GM12878 (cell line): ENCODE data around the gene OR6Q1. TPM values are rescaled to one million over a fixed set of nuclear protein-coding genes. Genes with fewer than 3 reads are reported as not detected.

ENCODE experiments used
- ATAC-seq: fragments of 200-7000 bp; cut with Tn5 transposase; 3 replicates; pipeline ENCODE4 v1.9.1; 2020; ENCODE audit warnings: mild to moderate bottlenecking, moderate library complexity
- BruUV-seq: library from RNA; stranded (reverse); fragments of 400-500 nt; replicated peaks from 2 replicates; lab custom pipeline; 2021; lab: Mats Ljungman, UMichigan
- CTCF ChIA-PET: fragments of 300-600 bp; sonication (Branson Sonifier 250); formaldehyde crosslinking; extraction: SDS; loops from one replicate; lab custom pipeline; 2021; ENCODE audit warnings: inconsistent platforms; lab: Yijun Ruan, JAX
- POLR2A ChIA-PET: fragments of 350-600 bp; formaldehyde crosslinking; extraction: SDS; loops from one replicate; lab custom pipeline; 2021; ENCODE audit warnings: inconsistent platforms; lab: Charles Lee
- RAD21 ChIA-PET: fragments of 300-600 bp; sonication (Branson Sonifier 250); formaldehyde crosslinking; loops from one replicate; lab custom pipeline; 2023; ENCODE audit warnings: antibody characterized with exemption; ENCODE audit not compliant: unreplicated experiment; lab: Charles Lee
- SMC1A ChIA-PET: fragments of 300-600 bp; sonication (Branson Sonifier 250); formaldehyde crosslinking; loops from one replicate; lab custom pipeline; 2023; ENCODE audit not compliant: unreplicated experiment, uncharacterized antibody; lab: Charles Lee
- DNase-seq: peaks from one replicate; pipeline ENCODE4 v3.0.0-alpha.2; 2011; ENCODE audit warnings: low read depth, low spot score
- FAIRE-seq: peaks from 3 replicates; lab custom pipeline; 2011; peaks lifted over from hg19 to GRCh38; lab: Jason Lieb, UNC
- H2AFZ ChIP-seq: 2 replicates; pipeline ENCODE4 v1.6.0; 2011; ENCODE audit warnings: low read depth, low read length, control low read depth; ENCODE audit not compliant: control insufficient read depth
- H3K27ac ChIP-seq: 2 replicates; pipeline ENCODE4 v1.5.1; 2011; ENCODE audit warnings: control low read depth; ENCODE audit not compliant: control insufficient read depth, insufficient read depth
- H3K27me3 ChIP-seq, 2 experiments: replicated peaks in 1 of 2; 2 replicates each; pipeline versions ENCODE4 v1.6.0 to v1.6.1; 2011; ENCODE audit warnings: low read length in 1 of 2; ENCODE audit not compliant: control insufficient read depth in 2 of 2, insufficient read depth in 2 of 2
- H3K36me3 ChIP-seq, 2 experiments: 2 replicates each; pipeline ENCODE4 v1.5.1; 2011; ENCODE audit warnings: low read length in 1 of 2; ENCODE audit not compliant: control insufficient read depth in 2 of 2, insufficient read depth in 2 of 2
- H3K4me1 ChIP-seq: 2 replicates; pipeline ENCODE4 v1.6.1; 2011; ENCODE audit warnings: mild to moderate bottlenecking, low read length, moderate library complexity, mixed read lengths; ENCODE audit not compliant: control insufficient read depth, insufficient read depth
- H3K4me2 ChIP-seq: 2 replicates; pipeline ENCODE4 v1.6.0; 2011; ENCODE audit warnings: control low read depth; ENCODE audit not compliant: control insufficient read depth, insufficient read depth
- H3K4me3 ChIP-seq: fragments of 200-600 bp; sonication (generic); 2 replicates; pipeline ENCODE4 v1.5.1; 2016
- H3K79me2 ChIP-seq: 2 replicates; pipeline ENCODE4 v1.6.0; 2011; ENCODE audit warnings: low read length; ENCODE audit not compliant: control insufficient read depth, insufficient read depth
- H3K9ac ChIP-seq: 2 replicates; pipeline ENCODE4 v1.8.0; 2011; ENCODE audit warnings: low read length, control low read depth, mixed read lengths; ENCODE audit not compliant: control insufficient read depth, insufficient read depth
- H3K9me3 ChIP-seq: replicated peaks from 3 replicates; pipeline ENCODE4 v1.5.1; 2011; ENCODE audit warnings: mild to moderate bottlenecking, low read length; ENCODE audit not compliant: control insufficient read depth, insufficient read depth
- H4K20me1 ChIP-seq: 2 replicates; pipeline ENCODE4 v1.6.0; 2011; ENCODE audit not compliant: control insufficient read depth, insufficient read depth
- BACH1 ChIP-seq: fragments of 450-650 bp; IDR thresholded peaks from 2 replicates; pipeline ENCODE4 v1.6.1; 2017; ENCODE audit warnings: mild to moderate bottlenecking, borderline replicate concordance
- CEBPB ChIP-seq, 2 experiments: fragments of 150-350 bp in 1 of 2; IDR thresholded peaks; 2 replicates each; pipeline ENCODE4 v1.6.1; 2012 to 2014; ENCODE audit warnings: low read depth in 2 of 2, low read length in 2 of 2, borderline replicate concordance in 1 of 2, inconsistent platforms in 1 of 2
- FOS ChIP-seq: IDR thresholded peaks from 3 replicates; pipeline ENCODE4 v1.6.1; 2011; ENCODE audit warnings: borderline replicate concordance; ENCODE audit not compliant: insufficient read length; ENCODE audit errors: extremely low read depth
- HDAC6 ChIP-seq: fragments of 200-600 bp; sonication (generic); IDR thresholded peaks from one replicate; pipeline ENCODE4 v1.8.0; 2017; ENCODE audit warnings: antibody characterized with exemption; ENCODE audit not compliant: unreplicated experiment
- NFXL1 ChIP-seq: fragments of 450-650 bp; IDR thresholded peaks from 2 replicates; pipeline ENCODE4 v1.6.1; 2017; ENCODE audit warnings: antibody characterized with exemption, mild to moderate bottlenecking, borderline replicate concordance
- NRF1 ChIP-seq: conservative IDR thresholded peaks from 2 replicates; pipeline ENCODE4 v1.6.1; 2011; ENCODE audit warnings: mild to moderate bottlenecking, low read depth, low read length, improper control_type of control experiment
- SPI1 ChIP-seq: IDR thresholded peaks from 2 replicates; pipeline ENCODE4 v1.6.1; 2011; ENCODE audit warnings: low read depth, mild to moderate bottlenecking, low read length, moderate library complexity, borderline replicate concordance; ENCODE audit not compliant: insufficient read depth
- SREBF1 ChIP-seq: IDR thresholded peaks from 2 replicates; pipeline ENCODE4 v1.6.1; 2012; ENCODE audit warnings: mild to moderate bottlenecking, low read length
- TCF3 ChIP-seq: IDR thresholded peaks from 2 replicates; pipeline ENCODE4 v1.6.1; 2012; ENCODE audit warnings: low read depth, mild to moderate bottlenecking, low read length, borderline replicate concordance; ENCODE audit not compliant: insufficient read depth
- USF1 ChIP-seq: IDR thresholded peaks from 2 replicates; pipeline ENCODE4 v1.6.1; 2011; ENCODE audit warnings: borderline replicate concordance, low read depth, mild to moderate bottlenecking, moderate library complexity, mixed read lengths, low read length; ENCODE audit not compliant: insufficient read depth; ENCODE audit errors: extremely low read length
- ZBED1 ChIP-seq: IDR thresholded peaks from 2 replicates; pipeline ENCODE4 v1.6.1; 2016; ENCODE audit warnings: borderline replicate concordance
- ZSCAN29 ChIP-seq: fragments of 450-650 bp; IDR thresholded peaks from 2 replicates; pipeline ENCODE4 v1.6.1; 2017; ENCODE audit warnings: mild to moderate bottlenecking, moderate library complexity
- WGBS: methylation state at CpG from one replicate; pipeline ENCODE4 v1.1.6; 2016; ENCODE audit warnings: low lambda C conversion rate; ENCODE audit not compliant: insufficient replicate concordance, insufficient coverage; ENCODE audit errors: missing lambda C conversion rate; 5-methylcytosine and 5-hydroxymethylcytosine counted together
- in situ Hi-C: fragments of 300-500 bp; cut with MboI; formaldehyde crosslinking; loops from 9 replicates; pipeline ENCODE4 v1.14.3; 2018; ENCODE audit warnings: mixed read lengths
- intact Hi-C: fragments of 100-400 bp; cut with micrococcal nuclease; formaldehyde crosslinking; loops from one replicate; pipeline ENCODE4 v1.14.2; 2022; ENCODE audit not compliant: unreplicated experiment
- polyA plus RNA-seq, 11 experiments: library from polyadenylated mRNA; depleted of rRNA in 4 of 11; unstranded in 6 of 11; stranded (reverse) in 5 of 11; fragments of >200 nt; fragmentation: Nextera tagmentation in 4 of 11; fragmentation: Illumina TruSeq in 1 of 11; extraction: Ambion mirVana in 4 of 11; extraction: Trizol in 1 of 11; gene quantifications; 1 replicate in 1 of 11; 2 replicates in 10 of 11; pipeline versions ENCODE4 v1.2.1 to v1.2.3, GENCODE V29; 2011 to 2016; ENCODE audit warnings: inconsistent platforms in 2 of 11, missing spikeins in 2 of 11, low read depth in 1 of 11
- total RNA-seq, 4 experiments: library from RNA; depleted of rRNA in 3 of 4; stranded (reverse); fragments of >200 nt in 3 of 4; fragmentation: Illumina TruSeq in 1 of 4; extraction: Trizol in 1 of 4; gene quantifications; 2 replicates each; pipeline versions ENCODE4 v1.2.1 to v1.2.3, GENCODE V29; 2013 to 2021

The OR6Q1 gene
- total and polyA plus RNA-seq, 10 of the 15 experiments (the other 5 are each of a cell fraction or from before 2014, with no cell fraction given), result not detected

DNA sequence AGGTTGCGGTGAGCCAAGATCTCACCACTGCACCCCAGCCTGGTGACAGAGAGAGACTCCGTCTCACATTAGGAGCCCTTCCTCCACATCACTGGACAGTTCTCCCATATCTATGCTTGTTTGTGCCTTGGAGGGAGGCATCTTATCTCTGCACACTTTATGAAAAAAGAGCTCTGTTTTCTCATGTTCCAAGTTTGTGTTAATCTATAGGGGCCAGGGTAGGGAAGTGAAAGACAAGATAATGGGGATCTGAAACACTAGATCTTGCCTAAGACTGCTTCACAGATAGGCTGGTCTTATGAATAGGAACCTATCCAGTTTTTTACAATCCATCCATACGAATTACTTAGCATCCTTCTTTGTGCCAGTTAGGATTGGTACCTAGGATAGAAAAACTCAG lies 17.1 kb downstream of the OR6Q1 start:
- intact Hi-C loops, result no loop called here
- no peak overlapping the region for H3K9ac ChIP-seq
- TF ChIP-seq SPI1, result peak; percentile 48; the same call in 1 of the 2 replicates
- TF ChIP-seq NRF1, result no peak
- CTCF ChIA-PET, result no interaction called here
- H4K20me1 ChIP-seq, result no peaks in the 10 kb centered on the region
- H3K4me1 ChIP-seq, result no peaks in the 10 kb centered on the region
- no peak overlapping the region for H3K4me3 ChIP-seq
- BruUV-seq, result no TSS peak
- no peak for DNase-seq
- POLR2A ChIA-PET, result interaction anchor here (0.6 kb wide), 1 partner anchor 13 kb away, joined by 4 read pairs; no protein-coding TSS in a partner anchor
- RAD21 ChIA-PET, result no interaction called here
- ATAC-seq, result no peak
- no peak overlapping the region for H3K4me2 ChIP-seq
- no peak overlapping the region for H3K27ac ChIP-seq
- WGBS, result 46% methylated on average over 3 of the region's 3 CpGs
- no peaks in the 10 kb centered on the region for H3K79me2 ChIP-seq
- no peaks in the 10 kb centered on the region for H3K36me3 ChIP-seq
- in situ Hi-C loops, result no loop called here
- H3K27me3 ChIP-seq, result no peaks in the 10 kb centered on the region
- SMC1A ChIA-PET, result no interaction called here
- FAIRE-seq, result no peak
- no peaks in the 10 kb centered on the region for H3K9me3 ChIP-seq
- H2AFZ ChIP-seq, result no peak overlapping the region

GRCh38 chr11:58055806-58056401 lies 25.2 kb downstream of the OR6Q1 start:
- ChIA-PET SMC1A (no interaction called here), POLR2A (no interaction called here), CTCF (no interaction called here), RAD21 (no interaction called here)
- intact Hi-C loops (no loop called here), in situ Hi-C loops (no loop called here)
- 7% methylated on average over 1 of the region's 1 CpG for WGBS
- TF ChIP-seq ZSCAN29, result no peak
- no peak for TF ChIP-seq USF1
- TF ChIP-seq HDAC6, result no peak
- TF ChIP-seq NFXL1, result no peak
- no peak for TF ChIP-seq ZBED1
- TF ChIP-seq FOS, result no peak
- no peak for TF ChIP-seq CEBPB (IDR thresholded peaks at IDR 0.05; ENCODE audit: borderline replicate concordance in 1 of 2, low read depth in 2 of 2, low read length in 2 of 2)
- TF ChIP-seq SREBF1, result no peak
- TF ChIP-seq BACH1, result no peak
- TF ChIP-seq TCF3, result no peak
- H3K9me3 ChIP-seq, result no peaks in the 10 kb centered on the region
- no TSS peak for BruUV-seq
- no peaks in the 10 kb centered on the region for H3K36me3 ChIP-seq
- H3K79me2 ChIP-seq, result no peaks in the 10 kb centered on the region
- no peak for FAIRE-seq
- ATAC-seq, result no peak
- H2AFZ ChIP-seq, result no peak overlapping the region
- no peaks in the 10 kb centered on the region for H3K4me1 ChIP-seq
- H3K4me2 ChIP-seq, result no peak overlapping the region
- no peak for DNase-seq
- no peak overlapping the region for H3K9ac ChIP-seq
- no peak overlapping the region for H3K4me3 ChIP-seq
- no peaks in the 10 kb centered on the region for H4K20me1 ChIP-seq
- no peak overlapping the region for H3K27ac ChIP-seq
- H3K27me3 ChIP-seq, result peaks cover 0 to 2% of the 10 kb centered on the region in 2 experiments; a peak in 2 of 4 replicates
